ENCODE data around the gene POLR2H. TPM values are rescaled to one million over a fixed set of nuclear protein-coding genes. Genes with fewer than 3 reads are reported as not detected.
A peak's percentile ranks its signal among the peaks of the same experiment; 100 is the strongest.

Gene POLR2H
- total and polyA plus RNA-seq, 2 donors (not counting 1 experiment from before 2014, with no cell fraction given), result 60.4 to 106 TPM

- POLR2A ChIA-PET, result no interaction called here
- H3K27me3 Mint-ChIP-seq, result peaks cover 61% of the 10 kb centered on the region
- TF ChIP-seq CTCF (IDR thresholded peaks at IDR 0.05), result no peak
- TF ChIP-seq EZH2 (IDR thresholded peaks at IDR 0.05; ENCODE audit: borderline replicate concordance, insufficient read depth, low read depth, low read length, poor library complexity, severe bottlenecking), result peak; percentile 86
Observed at GRCh38 chr3:184380627-184381260, 19.2 kb downstream of the POLR2H start.

More at GRCh38 chr3:184380627-184381260, 19.2 kb downstream of the POLR2H start:
- H3K36me3 ChIP-seq (replicated peaks in 1 of 2; ENCODE audit: control extremely low read depth in 1 of 2, control insufficient read depth in 1 of 2, extremely low read depth in 1 of 2, insufficient read depth in 2 of 2, low read length in 1 of 2), result no peaks in the 10 kb centered on the region
- H3K4me2 ChIP-seq (replicated peaks; ENCODE audit: low read depth, low read length, poor library complexity, severe bottlenecking), result peak overlapping the region; percentile 76
- H3K27ac ChIP-seq (ENCODE audit: low read length in 2 of 2), result no peak overlapping the region
- H4K20me1 ChIP-seq (ENCODE audit: control insufficient read depth, insufficient read depth, low read length, poor library complexity, severe bottlenecking), result no peaks in the 10 kb centered on the region
- CTCF ChIA-PET, result interaction anchor here (1.0 to 1.6 kb wide), 2 partner anchors 9 to 38 kb away, joined by 3 to 5 read pairs; no protein-coding TSS in a partner anchor
- H3K4me1 ChIP-seq (ENCODE audit: control insufficient read depth in 2 of 2, insufficient read depth in 2 of 2, low read length in 2 of 2), result peaks cover 13 to 15% of the 10 kb centered on the region in 2 donors
- Mint-ChIP-seq H3K4me3 (peak overlapping the region; percentile 79), H3K4me1 (peaks cover 18% of the 10 kb centered on the region), H3K9me3 (ENCODE audit: insufficient read depth) (no peaks in the 10 kb centered on the region), H3K27ac (no peak overlapping the region)
- peak overlapping the region in 4 of 5 experiments; percentile 26 to 48 (median 33) for H3K4me3 ChIP-seq (ENCODE audit: control extremely low read depth in 1 of 5, extremely low read depth in 1 of 5, insufficient read depth in 1 of 5, low read depth in 2 of 5, low read length in 4 of 5)
- H3K79me2 ChIP-seq (ENCODE audit: control insufficient read depth, insufficient read depth, low read length), result no peaks in the 10 kb centered on the region
- DNase-seq, result peak; percentile 46
- intact Hi-C loops (cut with micrococcal nuclease), result no loop called here
- peak overlapping the region; percentile 69 for H2AFZ ChIP-seq (ENCODE audit: insufficient read depth, low read depth, low read length, poor library complexity, severe bottlenecking)
- peaks cover 0 to 69% (median 25%) of the 10 kb centered on the region in 4 experiments for H3K27me3 ChIP-seq (replicated peaks in 1 of 4; ENCODE audit: control extremely low read depth in 1 of 4, control insufficient read depth in 3 of 4, insufficient read depth in 4 of 4, low read length in 3 of 4)
- peaks cover 0 to 5% (median 0%) of the 10 kb centered on the region in 3 donors for H3K9me3 ChIP-seq (ENCODE audit: control extremely low read depth in 1 of 3, control insufficient read depth in 2 of 3, insufficient read depth in 1 of 3, low read length in 2 of 3)
- 6% methylated on average over 39 of the region's 42 CpGs for WGBS (ENCODE audit: insufficient coverage)
- peak; percentile 33 for ATAC-seq (ENCODE audit: low read depth)
- peak overlapping the region; percentile 60 for H3K9ac ChIP-seq (ENCODE audit: low read length)
